ENCODE results near the gene IGFBP3.
"Not testable (repeated sequence)": the region's sequence is repeated elsewhere in the genome, so short reads cannot be mapped to it uniquely, and the experiment has no call there.

The IGFBP3 gene

GRCh38 chr7:45920502-45921380 is at the start of gene IGFBP3:
Gene IGFBP3 (minus strand): TSS chr7:45921272. CDS start chr7:45921140, 132 bp downstream.
- peak in 5 of 56 donors; percentile 25 to 65 (median 27) for DNase-seq

- DNase-seq: no peak
Observed at GRCh38 chr7:45970454-45970853, 49.4 kb upstream of the IGFBP3 start.

GRCh38 chr7:45969940-45970339 is 48.9 kb upstream of the IGFBP3 start:
- DNase-seq: no peak

GRCh38 chr7:45968856-45969541 is 47.9 kb upstream of the IGFBP3 start:
- no peak for DNase-seq

GRCh38 chr7:45968312-45968711 is 47.2 kb upstream of the IGFBP3 start:
- DNase-seq: no peak

GRCh38 chr7:45967591-45968157 is 46.6 kb upstream of the IGFBP3 start:
- no peak for DNase-seq

- DNase-seq: no peak
Observed at GRCh38 chr7:45962861-45963260, 41.8 kb upstream of the IGFBP3 start.

GRCh38 chr7:45957721-45958120 is 36.6 kb upstream of the IGFBP3 start:
- DNase-seq: no peak

- DNase-seq: no peak
Observed at GRCh38 chr7:45955286-45955685, 34.2 kb upstream of the IGFBP3 start.

GRCh38 chr7:45953055-45953454 is 32.0 kb upstream of the IGFBP3 start:
- not testable (repeated sequence) for DNase-seq

GRCh38 chr7:45944058-45944457 is 23.0 kb upstream of the IGFBP3 start:
- no peak for DNase-seq

GRCh38 chr7:45940939-45941338 is 19.9 kb upstream of the IGFBP3 start:
- DNase-seq: no peak

- not testable (repeated sequence) for DNase-seq
Observed at GRCh38 chr7:45940237-45940781, 19.2 kb upstream of the IGFBP3 start.

- no peak for DNase-seq
Observed at GRCh38 chr7:45939574-45939973, 18.5 kb upstream of the IGFBP3 start.

GRCh38 chr7:45938626-45939302 is 17.7 kb upstream of the IGFBP3 start:
- DNase-seq: no peak

GRCh38 chr7:45937862-45938261 is 16.8 kb upstream of the IGFBP3 start:
- no peak for DNase-seq

- no peak for DNase-seq
Observed at GRCh38 chr7:45937301-45937700, 16.2 kb upstream of the IGFBP3 start.

- no peak for DNase-seq
Observed at GRCh38 chr7:45930967-45931366, 9.9 kb upstream of the IGFBP3 start.

GRCh38 chr7:45927721-45928120 is 6.6 kb upstream of the IGFBP3 start:
- DNase-seq: no peak

- no peak for DNase-seq
Observed at GRCh38 chr7:45924283-45924682, 3.2 kb upstream of the IGFBP3 start.

- no peak for DNase-seq
Observed at GRCh38 chr7:45923818-45924217, 2.7 kb upstream of the IGFBP3 start.
